ENCODE measurements around the gene TMEM72. TPM values are rescaled to one million over a fixed set of nuclear protein-coding genes. Genes with fewer than 3 reads are reported as not detected.
A peak's percentile ranks its signal among the peaks of the same experiment; 100 is the strongest.

The TMEM72 gene
- total RNA-seq, 1 donor from 2014 or later, result not detected

GRCh38 chr10:44978570-44979280 lies 67.6 kb downstream of the TMEM72 start, which contains the start of gene DEPP1:
Gene DEPP1 (minus strand): TSS chr10:44978809. CDS start chr10:44978030, 779 bp downstream.
- H3K27me3 ChIP-seq (ENCODE audit: control insufficient read depth, insufficient read depth, low read length), result no peaks in the 10 kb centered on the region
- no peaks in the 10 kb centered on the region for H3K36me3 ChIP-seq (ENCODE audit: control insufficient read depth, insufficient read depth, low read length)
- peak; percentile 16 for TF ChIP-seq CTCF (IDR thresholded peaks at IDR 0.05; ENCODE audit: insufficient read depth, low read length, poor library complexity, severe bottlenecking)
- peak; percentile 92 for DNase-seq (ENCODE audit: low read depth)
- peak within 1 kb of the TSS; percentile 37 for H3K4me3 ChIP-seq (ENCODE audit: low read depth, low read length)

- H3K4me3 ChIP-seq (ENCODE audit: low read depth, low read length), result no peak overlapping the region
- no peaks in the 10 kb centered on the region for H3K27me3 ChIP-seq (ENCODE audit: control insufficient read depth, insufficient read depth, low read length)
- no peak for TF ChIP-seq CTCF (IDR thresholded peaks at IDR 0.05; ENCODE audit: insufficient read depth, low read length, poor library complexity, severe bottlenecking)
- no peaks in the 10 kb centered on the region for H3K36me3 ChIP-seq (ENCODE audit: control insufficient read depth, insufficient read depth, low read length)
- DNase-seq (ENCODE audit: low read depth), result no peak
Measured at GRCh38 chr10:44979281-44980191, 68.4 kb downstream of the TMEM72 start.

- no peaks in the 10 kb centered on the region for H3K36me3 ChIP-seq (ENCODE audit: control insufficient read depth, insufficient read depth, low read length)
- no peaks in the 10 kb centered on the region for H3K27me3 ChIP-seq (ENCODE audit: control insufficient read depth, insufficient read depth, low read length)
- no peak for TF ChIP-seq CTCF (IDR thresholded peaks at IDR 0.05; ENCODE audit: insufficient read depth, low read length, poor library complexity, severe bottlenecking)
- DNase-seq (ENCODE audit: low read depth), result no peak
- no peak overlapping the region for H3K4me3 ChIP-seq (ENCODE audit: low read depth, low read length)
Measured at GRCh38 chr10:44980309-44981171, 69.4 kb downstream of the TMEM72 start.

- no peak overlapping the region for H3K4me3 ChIP-seq (ENCODE audit: low read depth, low read length)
Measured at GRCh38 chr10:44981172-44982113, 70.3 kb downstream of the TMEM72 start.

More at GRCh38 chr10:44981172-44982113, 70.3 kb downstream of the TMEM72 start:
- H3K36me3 ChIP-seq (ENCODE audit: control insufficient read depth, insufficient read depth, low read length), result no peaks in the 10 kb centered on the region
- DNase-seq (ENCODE audit: low read depth), result peak; percentile 69
- TF ChIP-seq CTCF (IDR thresholded peaks at IDR 0.05; ENCODE audit: insufficient read depth, low read length, poor library complexity, severe bottlenecking), result no peak
- H3K27me3 ChIP-seq (ENCODE audit: control insufficient read depth, insufficient read depth, low read length), result no peaks in the 10 kb centered on the region
